GM12878 (cell line): ENCODE results near the gene PXT1. TPM values are rescaled to one million over a fixed set of nuclear protein-coding genes. Genes with fewer than 3 reads are reported as not detected.
A peak's percentile ranks its signal among the peaks of the same experiment; 100 is the strongest.

Source experiments
- ATAC-seq: fragments of 200-7000 bp; cut with Tn5 transposase; 3 replicates; pipeline ENCODE4 v1.9.1; 2020; ENCODE audit warnings: mild to moderate bottlenecking, moderate library complexity
- BruUV-seq: library from RNA; stranded (reverse); fragments of 400-500 nt; replicated peaks from 2 replicates; lab custom pipeline; 2021; lab: Mats Ljungman, UMichigan
- CTCF ChIA-PET: fragments of 300-600 bp; sonication (Branson Sonifier 250); formaldehyde crosslinking; extraction: SDS; loops from one replicate; lab custom pipeline; 2021; ENCODE audit warnings: inconsistent platforms; lab: Yijun Ruan, JAX
- POLR2A ChIA-PET: fragments of 350-600 bp; formaldehyde crosslinking; extraction: SDS; loops from one replicate; lab custom pipeline; 2021; ENCODE audit warnings: inconsistent platforms; lab: Charles Lee
- RAD21 ChIA-PET: fragments of 300-600 bp; sonication (Branson Sonifier 250); formaldehyde crosslinking; loops from one replicate; lab custom pipeline; 2023; ENCODE audit warnings: antibody characterized with exemption; ENCODE audit not compliant: unreplicated experiment; lab: Charles Lee
- SMC1A ChIA-PET: fragments of 300-600 bp; sonication (Branson Sonifier 250); formaldehyde crosslinking; loops from one replicate; lab custom pipeline; 2023; ENCODE audit not compliant: unreplicated experiment, uncharacterized antibody; lab: Charles Lee
- DNase-seq: peaks from one replicate; pipeline ENCODE4 v3.0.0-alpha.2; 2011; ENCODE audit warnings: low read depth, low spot score
- FAIRE-seq: peaks from 3 replicates; lab custom pipeline; 2011; peaks lifted over from hg19 to GRCh38; lab: Jason Lieb, UNC
- H2AFZ ChIP-seq: 2 replicates; pipeline ENCODE4 v1.6.0; 2011; ENCODE audit warnings: low read depth, low read length, control low read depth; ENCODE audit not compliant: control insufficient read depth
- H3K27ac ChIP-seq: 2 replicates; pipeline ENCODE4 v1.5.1; 2011; ENCODE audit warnings: control low read depth; ENCODE audit not compliant: control insufficient read depth, insufficient read depth
- H3K27me3 ChIP-seq, 2 experiments: replicated peaks in 1 of 2; 2 replicates each; pipeline versions ENCODE4 v1.6.0 to v1.6.1; 2011; ENCODE audit warnings: low read length in 1 of 2; ENCODE audit not compliant: control insufficient read depth in 2 of 2, insufficient read depth in 2 of 2
- H3K36me3 ChIP-seq, 2 experiments: 2 replicates each; pipeline ENCODE4 v1.5.1; 2011; ENCODE audit warnings: low read length in 1 of 2; ENCODE audit not compliant: control insufficient read depth in 2 of 2, insufficient read depth in 2 of 2
- H3K4me1 ChIP-seq: 2 replicates; pipeline ENCODE4 v1.6.1; 2011; ENCODE audit warnings: mild to moderate bottlenecking, low read length, moderate library complexity, mixed read lengths; ENCODE audit not compliant: control insufficient read depth, insufficient read depth
- H3K4me2 ChIP-seq: 2 replicates; pipeline ENCODE4 v1.6.0; 2011; ENCODE audit warnings: control low read depth; ENCODE audit not compliant: control insufficient read depth, insufficient read depth
- H3K4me3 ChIP-seq: fragments of 200-600 bp; sonication (generic); 2 replicates; pipeline ENCODE4 v1.5.1; 2016
- H3K79me2 ChIP-seq: 2 replicates; pipeline ENCODE4 v1.6.0; 2011; ENCODE audit warnings: low read length; ENCODE audit not compliant: control insufficient read depth, insufficient read depth
- H3K9ac ChIP-seq: 2 replicates; pipeline ENCODE4 v1.8.0; 2011; ENCODE audit warnings: low read length, control low read depth, mixed read lengths; ENCODE audit not compliant: control insufficient read depth, insufficient read depth
- H3K9me3 ChIP-seq: replicated peaks from 3 replicates; pipeline ENCODE4 v1.5.1; 2011; ENCODE audit warnings: mild to moderate bottlenecking, low read length; ENCODE audit not compliant: control insufficient read depth, insufficient read depth
- H4K20me1 ChIP-seq: 2 replicates; pipeline ENCODE4 v1.6.0; 2011; ENCODE audit not compliant: control insufficient read depth, insufficient read depth
- BMI1 ChIP-seq: fragments of 450-650 bp; IDR thresholded peaks from 2 replicates; pipeline ENCODE4 v1.6.1; 2016; ENCODE audit warnings: mild to moderate bottlenecking, moderate library complexity, borderline replicate concordance
- NR2F1 ChIP-seq: fragments of 450-650 bp; conservative IDR thresholded peaks from 2 replicates; pipeline ENCODE4 v1.6.1; 2017; ENCODE audit warnings: mild to moderate bottlenecking
- REST ChIP-seq: IDR thresholded peaks from 2 replicates; pipeline ENCODE4 v1.6.1; 2012; ENCODE audit warnings: mild to moderate bottlenecking, low read depth, low read length
- WGBS: methylation state at CpG from one replicate; pipeline ENCODE4 v1.1.6; 2016; ENCODE audit warnings: low lambda C conversion rate; ENCODE audit not compliant: insufficient replicate concordance, insufficient coverage; ENCODE audit errors: missing lambda C conversion rate; 5-methylcytosine and 5-hydroxymethylcytosine counted together
- in situ Hi-C: fragments of 300-500 bp; cut with MboI; formaldehyde crosslinking; loops from 9 replicates; pipeline ENCODE4 v1.14.3; 2018; ENCODE audit warnings: mixed read lengths
- intact Hi-C: fragments of 100-400 bp; cut with micrococcal nuclease; formaldehyde crosslinking; loops from one replicate; pipeline ENCODE4 v1.14.2; 2022; ENCODE audit not compliant: unreplicated experiment
- polyA plus RNA-seq, 11 experiments: library from polyadenylated mRNA; depleted of rRNA in 4 of 11; unstranded in 6 of 11; stranded (reverse) in 5 of 11; fragments of >200 nt; fragmentation: Nextera tagmentation in 4 of 11; fragmentation: Illumina TruSeq in 1 of 11; extraction: Ambion mirVana in 4 of 11; extraction: Trizol in 1 of 11; gene quantifications; 1 replicate in 1 of 11; 2 replicates in 10 of 11; pipeline versions ENCODE4 v1.2.1 to v1.2.3, GENCODE V29; 2011 to 2016; ENCODE audit warnings: inconsistent platforms in 2 of 11, missing spikeins in 2 of 11, low read depth in 1 of 11
- total RNA-seq, 4 experiments: library from RNA; depleted of rRNA in 3 of 4; stranded (reverse); fragments of >200 nt in 3 of 4; fragmentation: Illumina TruSeq in 1 of 4; extraction: Trizol in 1 of 4; gene quantifications; 2 replicates each; pipeline versions ENCODE4 v1.2.1 to v1.2.3, GENCODE V29; 2013 to 2021
- TF ChIP-seq, protein P1 (sequence below): fragments of 450-650 bp; formaldehyde crosslinking; IDR thresholded peaks from 2 replicates; pipeline ENCODE4 v1.4.0; 2022; ENCODE audit warnings: mild to moderate bottlenecking, moderate library complexity
- TF ChIP-seq, protein P2 (sequence below): fragments of 450-650 bp; IDR thresholded peaks from 2 replicates; pipeline ENCODE4 v1.6.1; 2016; ENCODE audit warnings: mild to moderate bottlenecking, moderate library complexity, borderline replicate concordance
- TF ChIP-seq, protein P3 (sequence below): IDR thresholded peaks from 2 replicates; pipeline ENCODE4 v1.6.1; 2011; ENCODE audit warnings: borderline replicate concordance, low read depth, mild to moderate bottlenecking, moderate library complexity, low read length; ENCODE audit not compliant: insufficient read depth, poor library complexity, severe bottlenecking

The PXT1 gene
- total and polyA plus RNA-seq, 10 of the 15 experiments (the other 5 are each of a cell fraction or from before 2014, with no cell fraction given): 0.27 to 2.9 (median 0.50) TPM

- Histone ChIP-seq H2AFZ (no peak overlapping the region), H3K36me3 (no peaks in the 10 kb centered on the region), H3K27me3 (no peaks in the 10 kb centered on the region), H3K27ac (no peak overlapping the region), H3K9ac (no peak overlapping the region), H3K9me3 (no peaks in the 10 kb centered on the region), H4K20me1 (no peaks in the 10 kb centered on the region), H3K4me2 (no peak overlapping the region), H3K4me1 (peaks cover 10% of the 10 kb centered on the region), H3K79me2 (no peaks in the 10 kb centered on the region), H3K4me3 (no peak overlapping the region)
- FAIRE-seq: no peak
- ChIA-PET RAD21 (interaction anchor here (0.5 to 1.1 kb wide), 4 partner anchors 12 to 249 kb away, joined by 3 to 5 read pairs (median 4); no protein-coding TSS in a partner anchor), SMC1A (interaction anchor here (13.7 kb wide), 1 partner anchor 14 kb away, joined by 386 read pairs; no protein-coding TSS in a partner anchor), CTCF (interaction anchor here (1.2 to 19.9 kb wide), 2 partner anchors 11 to 19 kb away, joined by 3 to 483 read pairs; no protein-coding TSS in a partner anchor), POLR2A (interaction anchor here (0.6 to 3.0 kb wide), 4 partner anchors 9 to 236 kb away, joined by 4 to 9 read pairs (median 6); partner anchors contain the start of gene BNIP5)
- intact Hi-C loops: no loop called here
- ATAC-seq: no peak
- BruUV-seq: no TSS peak
- in situ Hi-C loops: no loop called here
- WGBS: 67% methylated on average over 13 of the region's 13 CpGs
- DNase-seq: no peak
- 0 out of 2 replicates have a peak, but pooled peaks have one; percentile 21 for TF ChIP-seq BMI1
- TF ChIP-seq NR2F1: no peak
- no peak for TF ChIP-seq REST
- TF ChIP-seq, protein P1, sequence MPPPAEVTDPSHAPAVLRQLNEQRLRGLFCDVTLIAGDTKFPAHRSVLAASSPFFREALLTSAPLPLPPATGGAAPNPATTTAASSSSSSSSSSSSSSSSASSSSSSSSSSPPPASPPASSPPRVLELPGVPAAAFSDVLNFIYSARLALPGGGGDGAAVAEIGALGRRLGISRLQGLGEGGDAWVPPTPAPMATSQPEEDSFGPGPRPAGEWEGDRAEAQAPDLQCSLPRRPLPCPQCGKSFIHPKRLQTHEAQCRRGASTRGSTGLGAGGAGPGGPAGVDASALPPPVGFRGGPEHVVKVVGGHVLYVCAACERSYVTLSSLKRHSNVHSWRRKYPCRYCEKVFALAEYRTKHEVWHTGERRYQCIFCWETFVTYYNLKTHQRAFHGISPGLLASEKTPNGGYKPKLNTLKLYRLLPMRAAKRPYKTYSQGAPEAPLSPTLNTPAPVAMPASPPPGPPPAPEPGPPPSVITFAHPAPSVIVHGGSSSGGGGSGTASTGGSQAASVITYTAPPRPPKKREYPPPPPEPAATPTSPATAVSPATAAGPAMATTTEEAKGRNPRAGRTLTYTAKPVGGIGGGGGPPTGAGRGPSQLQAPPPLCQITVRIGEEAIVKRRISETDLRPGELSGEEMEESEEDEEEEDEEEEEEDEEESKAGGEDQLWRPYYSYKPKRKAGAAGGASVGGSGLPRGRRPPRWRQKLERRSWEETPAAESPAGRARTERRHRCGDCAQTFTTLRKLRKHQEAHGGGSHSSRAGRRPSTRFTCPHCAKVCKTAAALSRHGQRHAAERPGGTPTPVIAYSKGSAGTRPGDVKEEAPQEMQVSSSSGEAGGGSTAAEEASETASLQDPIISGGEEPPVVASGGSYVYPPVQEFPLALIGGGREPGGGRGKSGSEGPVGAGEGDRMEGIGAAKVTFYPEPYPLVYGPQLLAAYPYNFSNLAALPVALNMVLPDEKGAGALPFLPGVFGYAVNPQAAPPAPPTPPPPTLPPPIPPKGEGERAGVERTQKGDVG (CRISPR knock-in tag): no peak
- TF ChIP-seq, protein P2, sequence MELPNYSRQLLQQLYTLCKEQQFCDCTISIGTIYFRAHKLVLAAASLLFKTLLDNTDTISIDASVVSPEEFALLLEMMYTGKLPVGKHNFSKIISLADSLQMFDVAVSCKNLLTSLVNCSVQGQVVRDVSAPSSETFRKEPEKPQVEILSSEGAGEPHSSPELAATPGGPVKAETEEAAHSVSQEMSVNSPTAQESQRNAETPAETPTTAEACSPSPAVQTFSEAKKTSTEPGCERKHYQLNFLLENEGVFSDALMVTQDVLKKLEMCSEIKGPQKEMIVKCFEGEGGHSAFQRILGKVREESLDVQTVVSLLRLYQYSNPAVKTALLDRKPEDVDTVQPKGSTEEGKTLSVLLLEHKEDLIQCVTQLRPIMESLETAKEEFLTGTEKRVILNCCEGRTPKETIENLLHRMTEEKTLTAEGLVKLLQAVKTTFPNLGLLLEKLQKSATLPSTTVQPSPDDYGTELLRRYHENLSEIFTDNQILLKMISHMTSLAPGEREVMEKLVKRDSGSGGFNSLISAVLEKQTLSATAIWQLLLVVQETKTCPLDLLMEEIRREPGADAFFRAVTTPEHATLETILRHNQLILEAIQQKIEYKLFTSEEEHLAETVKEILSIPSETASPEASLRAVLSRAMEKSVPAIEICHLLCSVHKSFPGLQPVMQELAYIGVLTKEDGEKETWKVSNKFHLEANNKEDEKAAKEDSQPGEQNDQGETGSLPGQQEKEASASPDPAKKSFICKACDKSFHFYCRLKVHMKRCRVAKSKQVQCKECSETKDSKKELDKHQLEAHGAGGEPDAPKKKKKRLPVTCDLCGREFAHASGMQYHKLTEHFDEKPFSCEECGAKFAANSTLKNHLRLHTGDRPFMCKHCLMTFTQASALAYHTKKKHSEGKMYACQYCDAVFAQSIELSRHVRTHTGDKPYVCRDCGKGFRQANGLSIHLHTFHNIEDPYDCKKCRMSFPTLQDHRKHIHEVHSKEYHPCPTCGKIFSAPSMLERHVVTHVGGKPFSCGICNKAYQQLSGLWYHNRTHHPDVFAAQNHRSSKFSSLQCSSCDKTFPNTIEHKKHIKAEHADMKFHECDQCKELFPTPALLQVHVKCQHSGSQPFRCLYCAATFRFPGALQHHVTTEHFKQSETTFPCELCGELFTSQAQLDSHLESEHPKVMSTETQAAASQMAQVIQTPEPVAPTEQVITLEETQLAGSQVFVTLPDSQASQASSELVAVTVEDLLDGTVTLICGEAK: no peak
- TF ChIP-seq, protein P3, sequence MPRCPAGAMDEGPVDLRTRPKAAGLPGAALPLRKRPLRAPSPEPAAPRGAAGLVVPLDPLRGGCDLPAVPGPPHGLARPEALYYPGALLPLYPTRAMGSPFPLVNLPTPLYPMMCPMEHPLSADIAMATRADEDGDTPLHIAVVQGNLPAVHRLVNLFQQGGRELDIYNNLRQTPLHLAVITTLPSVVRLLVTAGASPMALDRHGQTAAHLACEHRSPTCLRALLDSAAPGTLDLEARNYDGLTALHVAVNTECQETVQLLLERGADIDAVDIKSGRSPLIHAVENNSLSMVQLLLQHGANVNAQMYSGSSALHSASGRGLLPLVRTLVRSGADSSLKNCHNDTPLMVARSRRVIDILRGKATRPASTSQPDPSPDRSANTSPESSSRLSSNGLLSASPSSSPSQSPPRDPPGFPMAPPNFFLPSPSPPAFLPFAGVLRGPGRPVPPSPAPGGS: no peak
Observed at GRCh38 chr6:36345681-36346466, 96.8 kb downstream of the PXT1 start.
